Mesothelial cell of epicardium (in vitro differentiated cells): ENCODE measurements around the gene STX1A. TPM values are rescaled to one million over a fixed set of nuclear protein-coding genes. Genes with fewer than 3 reads are reported as not detected.
"Not testable (repeated sequence)": the region's sequence is repeated elsewhere in the genome, so short reads cannot be mapped to it uniquely, and the experiment has no call there.

Experiments used
- DNase-seq, 2 experiments: peaks; one replicate each; pipeline ENCODE4 v3.0.0; 2021; ENCODE audit warnings: low spot score in 2 of 2; ENCODE audit not compliant: unreplicated experiment in 2 of 2
- H3K27ac Mint-ChIP-seq: 2 replicates; pipeline ENCODE4 v1.8.0; 2021; ENCODE audit warnings: mixed read lengths
- H3K27me3 Mint-ChIP-seq: 2 replicates; pipeline ENCODE4 v1.8.0; 2021; ENCODE audit warnings: low read depth, mixed read lengths
- H3K36me3 Mint-ChIP-seq: 2 replicates; pipeline ENCODE4 v1.8.0; 2021; ENCODE audit warnings: mixed read lengths
- H3K4me1 Mint-ChIP-seq: 2 replicates; pipeline ENCODE4 v1.8.0; 2021; ENCODE audit warnings: mixed read lengths
- H3K4me3 Mint-ChIP-seq: 2 replicates; pipeline ENCODE4 v1.8.0; 2021; ENCODE audit warnings: mild to moderate bottlenecking, moderate library complexity, mixed read lengths
- H3K9me3 Mint-ChIP-seq: 2 replicates; pipeline ENCODE4 v1.8.0; 2021; ENCODE audit warnings: mixed read lengths
- CTCF ChIP-seq: fragments of 200-600 bp; sonication (generic); IDR thresholded peaks from one replicate; pipeline ENCODE4 v1.5.0; 2021; ENCODE audit warnings: antibody characterized with exemption; ENCODE audit not compliant: unreplicated experiment
- total RNA-seq: library from RNA; stranded (reverse); gene quantifications from 3 replicates; pipeline ENCODE4 v1.2.1, GENCODE V29; 2021

Gene STX1A
- total RNA-seq, 1 donor from 2014 or later, result 15.5 TPM

GRCh38 chr7:73668886-73669230, 50.6 kb downstream of the STX1A start:
- Mint-ChIP-seq H3K27ac (peak overlapping the region; percentile 75), H3K4me1 (peaks cover 9% of the 10 kb centered on the region), H3K9me3 (no peaks in the 10 kb centered on the region)

GRCh38 chr7:73668103-73668885, 51.2 kb downstream of the STX1A start:
- Mint-ChIP-seq H3K9me3 (peaks cover 2% of the 10 kb centered on the region), H3K36me3 (peaks cover 7% of the 10 kb centered on the region), H3K27ac (peak overlapping the region; percentile 75), H3K27me3 (peaks cover 8% of the 10 kb centered on the region), H3K4me1 (peaks cover 9% of the 10 kb centered on the region), H3K4me3 (peak overlapping the region; percentile 88)
- DNase-seq, result no peak
- no peak for TF ChIP-seq CTCF

More at GRCh38 chr7:73668886-73669230, 50.6 kb downstream of the STX1A start:
- peak overlapping the region; percentile 88 for H3K4me3 Mint-ChIP-seq
- peaks cover 8% of the 10 kb centered on the region for H3K27me3 Mint-ChIP-seq
- TF ChIP-seq CTCF, result no peak
- peaks cover 7% of the 10 kb centered on the region for H3K36me3 Mint-ChIP-seq
- no peak for DNase-seq

GRCh38 chr7:73667344-73668102, 51.9 kb downstream of the STX1A start, which contains the start of gene VPS37D:
TSS of gene VPS37D (plus strand) at chr7:73667831. CDS start at chr7:73667959, 128 bp downstream.
- H3K36me3 Mint-ChIP-seq, result peaks cover 7% of the 10 kb centered on the region
- peak; percentile 93 to 99 for DNase-seq
- peak within 1 kb of the TSS; percentile 75 for H3K27ac Mint-ChIP-seq
- peaks cover 6% of the 10 kb centered on the region for H3K9me3 Mint-ChIP-seq
- peak; percentile 83 for TF ChIP-seq CTCF
- peaks cover 8% of the 10 kb centered on the region for H3K27me3 Mint-ChIP-seq
- H3K4me1 Mint-ChIP-seq, result peaks cover 9% of the 10 kb centered on the region
- H3K4me3 Mint-ChIP-seq, result peak within 1 kb of the TSS; percentile 88

- no peaks in the 10 kb centered on the region for H3K4me1 Mint-ChIP-seq
- H3K9me3 Mint-ChIP-seq, result peaks cover 6% of the 10 kb centered on the region
- H3K27me3 Mint-ChIP-seq, result peaks cover 22% of the 10 kb centered on the region
- DNase-seq, result no peak
- H3K36me3 Mint-ChIP-seq, result no peaks in the 10 kb centered on the region
- no peak overlapping the region for H3K4me3 Mint-ChIP-seq
- no peak overlapping the region for H3K27ac Mint-ChIP-seq
- no peak for TF ChIP-seq CTCF
These were observed 56.4 kb downstream of the STX1A start for GRCh38 chr7:73663033-73663432.

GRCh38 chr7:73660594-73660993, 58.9 kb downstream of the STX1A start:
- H3K27ac Mint-ChIP-seq, H3K4me3 Mint-ChIP-seq, H3K9me3 Mint-ChIP-seq, H3K36me3 Mint-ChIP-seq, DNase-seq, H3K4me1 Mint-ChIP-seq: not testable (repeated sequence)
- H3K27me3 Mint-ChIP-seq, result peaks cover 18% of the 10 kb centered on the region

GRCh38 chr7:73659983-73660382, 59.5 kb downstream of the STX1A start:
- Mint-ChIP-seq H3K36me3 (no peaks in the 10 kb centered on the region), H3K27ac (no peak overlapping the region), H3K4me3 (no peak overlapping the region), H3K4me1 (no peaks in the 10 kb centered on the region), H3K27me3 (peaks cover 20% of the 10 kb centered on the region), H3K9me3 (peaks cover 11% of the 10 kb centered on the region)
- no peak for TF ChIP-seq CTCF
- DNase-seq, result no peak

- H3K36me3 Mint-ChIP-seq, H3K9me3 Mint-ChIP-seq, H3K4me3 Mint-ChIP-seq, H3K4me1 Mint-ChIP-seq, H3K27ac Mint-ChIP-seq, DNase-seq: not testable (repeated sequence)
- peaks cover 38% of the 10 kb centered on the region for H3K27me3 Mint-ChIP-seq
These were observed 64.2 kb downstream of the STX1A start for GRCh38 chr7:73655309-73655708.
